Mesodermal cell (in vitro differentiated cells): Measurements from ENCODE around the gene NOVA2.

Experiments used
- H3K27ac ChIP-seq: 2 replicates; pipeline ENCODE4 v1.7.0; 2013; ENCODE audit warnings: mild to moderate bottlenecking, low read depth, low read length, moderate library complexity; ENCODE audit not compliant: severe bottlenecking
- H3K36me3 ChIP-seq: 2 replicates; pipeline ENCODE4 v1.7.1; 2013; ENCODE audit warnings: mild to moderate bottlenecking, low read length, moderate library complexity; ENCODE audit not compliant: control insufficient read depth, insufficient read depth
- H3K4me1 ChIP-seq: one replicate; pipeline ENCODE4 v1.7.1; 2013; ENCODE audit warnings: mild to moderate bottlenecking, low read length; ENCODE audit not compliant: insufficient read depth, control insufficient read depth, poor library complexity, severe bottlenecking
- H3K4me3 ChIP-seq: 2 replicates; pipeline ENCODE4 v1.7.0; 2013; ENCODE audit warnings: low read length, control low read depth, mild to moderate bottlenecking; ENCODE audit not compliant: insufficient read depth, poor library complexity, severe bottlenecking; ENCODE audit errors: extremely low read depth
- H3K9me3 ChIP-seq: 2 replicates; pipeline ENCODE4 v1.7.1; 2013; ENCODE audit warnings: mild to moderate bottlenecking, low read length, moderate library complexity; ENCODE audit not compliant: control insufficient read depth
- WGBS, 2 experiments: methylation state at CpG; one replicate each; pipeline ENCODE4 v1.1.5; 2013; ENCODE audit warnings: missing lambda C conversion rate in 2 of 2; ENCODE audit not compliant: insufficient coverage in 2 of 2; 5-methylcytosine and 5-hydroxymethylcytosine counted together

The NOVA2 gene

DNA sequence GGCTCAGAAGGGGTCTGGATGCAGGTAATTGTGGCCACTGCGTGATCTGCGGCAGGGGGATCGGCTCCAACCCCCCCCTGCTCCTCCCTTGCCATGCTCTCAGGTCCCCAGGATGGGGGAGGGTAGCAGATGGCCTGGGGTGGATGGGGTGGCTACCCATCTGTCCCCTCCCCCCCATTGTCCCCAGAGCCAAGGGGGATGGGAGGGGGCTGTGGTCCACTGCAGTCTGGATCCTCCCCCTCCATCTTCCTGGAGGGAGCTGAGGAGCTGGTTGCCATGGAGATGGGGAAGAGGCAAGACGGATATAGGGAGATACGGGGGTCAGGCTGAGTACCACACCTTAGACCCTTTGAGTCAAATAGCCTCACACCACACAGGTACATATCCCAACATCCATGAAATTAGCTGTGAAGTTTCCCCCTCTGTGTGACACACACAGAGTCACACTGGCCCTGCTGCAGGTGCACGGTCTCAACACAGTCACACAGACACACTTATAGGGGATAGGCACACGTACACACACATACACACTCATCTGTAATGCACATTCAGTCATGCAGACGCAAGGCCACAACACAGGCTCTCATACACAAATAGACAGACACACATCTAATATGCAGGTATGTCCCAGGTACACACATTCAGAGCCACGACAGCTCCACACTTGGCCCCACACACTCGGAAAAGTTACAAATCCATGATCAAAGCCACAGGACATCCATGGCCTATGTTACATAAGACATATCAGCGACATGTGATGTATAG, 1.8 kb upstream of the NOVA2 start:
- Histone ChIP-seq H3K4me3 (no peak overlapping the region), H3K27ac (no peak overlapping the region), H3K36me3 (no peaks in the 10 kb centered on the region), H3K9me3 (no peaks in the 10 kb centered on the region), H3K4me1 (no peaks in the 10 kb centered on the region)
- WGBS, 2 experiments: 75 to 96% methylated on average over 5 to 8 of the region's 11 CpGs

GRCh38 chr19:45972947-45973540, 621 bp downstream of the NOVA2 start:
- no peaks in the 10 kb centered on the region for H3K9me3 ChIP-seq
- no peaks in the 10 kb centered on the region for H3K36me3 ChIP-seq
- peak overlapping the region; percentile 33 for H3K4me3 ChIP-seq
- H3K27ac ChIP-seq: no peak overlapping the region
- no peaks in the 10 kb centered on the region for H3K4me1 ChIP-seq
- whole genome bisulfite sequencing, 2 experiments: 0 to 4% methylated on average over 9 to 10 of the region's 54 CpGs

DNA sequence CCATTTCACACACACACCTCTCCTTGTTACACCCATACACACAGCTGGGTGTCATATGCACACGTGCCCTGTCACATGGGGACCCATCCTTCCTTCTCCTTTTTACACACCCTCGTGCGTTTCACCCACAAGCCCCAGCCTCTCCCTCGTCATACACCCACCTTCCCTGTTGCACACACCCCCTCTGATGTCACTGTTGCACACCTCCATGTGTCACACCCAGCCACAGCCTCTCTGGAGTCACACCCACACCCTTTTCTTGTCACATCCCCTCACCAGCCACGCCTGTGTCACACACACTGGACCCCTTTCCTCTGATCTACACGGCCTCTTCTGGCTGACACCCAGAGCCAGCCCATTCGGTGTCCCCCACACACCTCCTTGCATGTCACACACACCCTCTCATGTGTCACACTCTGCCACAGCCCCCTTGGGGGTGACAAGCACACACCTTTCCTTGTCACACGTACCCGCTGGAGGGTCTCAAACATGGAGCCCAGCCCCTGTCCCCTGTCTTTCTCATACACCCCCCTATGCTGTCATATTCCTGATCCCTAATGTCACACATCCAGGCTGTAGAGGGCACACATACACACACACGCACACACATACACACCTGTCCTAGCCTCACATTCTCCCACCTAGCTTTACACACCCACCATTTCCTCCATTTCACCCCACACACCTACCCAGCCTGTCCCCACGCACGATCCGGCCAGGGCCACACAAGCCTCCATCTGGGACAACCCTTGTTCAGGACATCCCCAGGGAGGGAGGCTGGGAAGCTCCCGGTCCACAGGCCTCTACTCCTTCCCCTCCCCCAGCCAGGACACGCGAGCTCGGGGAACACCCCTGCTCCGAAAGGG, 1.4 kb downstream of the NOVA2 start:
- 58 to 65% methylated on average over 10 to 13 of the region's 18 CpGs for WGBS, 2 experiments
- Histone ChIP-seq H3K9me3 (no peaks in the 10 kb centered on the region), H3K27ac (no peak overlapping the region), H3K36me3 (no peaks in the 10 kb centered on the region), H3K4me1 (no peaks in the 10 kb centered on the region), H3K4me3 (peak overlapping the region; percentile 33)

GRCh38 chr19:45971260-45971902, 2.3 kb downstream of the NOVA2 start:
- WGBS, 2 experiments: 48 to 52% methylated on average over 3 to 7 of the region's 11 CpGs
- Histone ChIP-seq H3K4me1 (no peaks in the 10 kb centered on the region), H3K36me3 (no peaks in the 10 kb centered on the region), H3K4me3 (no peak overlapping the region), H3K9me3 (no peaks in the 10 kb centered on the region), H3K27ac (no peak overlapping the region)

DNA sequence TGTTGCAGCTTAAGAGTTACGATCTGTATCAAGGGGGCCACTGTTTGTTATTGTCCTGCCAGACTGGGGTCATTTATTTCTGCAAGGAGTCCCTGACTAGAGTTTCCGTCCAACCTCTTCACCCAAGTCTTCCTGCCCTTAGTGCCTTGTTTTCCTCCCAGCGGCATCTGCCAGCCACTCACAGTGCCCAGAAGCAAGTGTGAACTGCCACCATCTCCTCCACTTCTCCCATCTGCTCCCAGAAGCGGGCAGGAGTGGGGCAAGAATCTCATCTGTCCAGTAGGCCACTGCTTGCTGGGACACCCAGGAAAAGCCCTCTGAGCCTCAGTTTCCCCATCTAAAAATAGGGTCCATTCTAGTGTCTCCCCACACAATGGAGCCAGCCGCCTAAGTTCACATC, 4.0 kb downstream of the NOVA2 start:
- H3K4me3 ChIP-seq: no peak overlapping the region
- no peaks in the 10 kb centered on the region for H3K4me1 ChIP-seq
- no peaks in the 10 kb centered on the region for H3K9me3 ChIP-seq
- H3K27ac ChIP-seq: no peak overlapping the region
- 92 to 96% methylated on average over 3 to 5 of the region's 5 CpGs for WGBS, 2 experiments
- no peaks in the 10 kb centered on the region for H3K36me3 ChIP-seq

DNA sequence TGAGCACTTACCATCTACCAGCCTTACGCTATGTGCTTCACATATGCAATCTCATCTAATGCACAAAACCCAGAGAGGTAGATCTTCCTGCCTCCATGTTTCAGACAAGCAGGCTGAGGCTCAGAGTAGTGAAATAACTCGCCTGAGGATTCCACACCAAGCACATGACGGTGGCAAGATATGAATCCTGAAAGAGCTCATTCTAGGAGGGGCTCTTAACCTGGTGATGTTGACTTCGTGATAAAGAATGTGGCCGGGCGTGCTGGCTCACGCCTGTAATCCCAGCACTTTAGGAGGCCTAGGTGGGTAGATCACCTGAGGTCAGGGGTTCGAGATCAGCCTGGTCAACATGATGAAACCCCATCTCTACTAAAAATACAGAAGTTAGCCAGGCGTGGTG, 5.0 kb downstream of the NOVA2 start:
- 87 to 98% methylated on average over 5 to 7 of the region's 9 CpGs for WGBS, 2 experiments
- H3K27ac ChIP-seq: no peak overlapping the region
- no peak overlapping the region for H3K4me3 ChIP-seq
- H3K9me3 ChIP-seq: no peaks in the 10 kb centered on the region
- no peaks in the 10 kb centered on the region for H3K36me3 ChIP-seq
- no peaks in the 10 kb centered on the region for H3K4me1 ChIP-seq

GRCh38 chr19:45967246-45967645, 6.4 kb downstream of the NOVA2 start:
- Histone ChIP-seq H3K36me3 (no peaks in the 10 kb centered on the region), H3K4me3 (no peak overlapping the region), H3K27ac (no peak overlapping the region), H3K4me1 (no peaks in the 10 kb centered on the region), H3K9me3 (no peaks in the 10 kb centered on the region)
- 75 to 89% methylated on average over 7 of the region's 7 CpGs for WGBS, 2 experiments

DNA sequence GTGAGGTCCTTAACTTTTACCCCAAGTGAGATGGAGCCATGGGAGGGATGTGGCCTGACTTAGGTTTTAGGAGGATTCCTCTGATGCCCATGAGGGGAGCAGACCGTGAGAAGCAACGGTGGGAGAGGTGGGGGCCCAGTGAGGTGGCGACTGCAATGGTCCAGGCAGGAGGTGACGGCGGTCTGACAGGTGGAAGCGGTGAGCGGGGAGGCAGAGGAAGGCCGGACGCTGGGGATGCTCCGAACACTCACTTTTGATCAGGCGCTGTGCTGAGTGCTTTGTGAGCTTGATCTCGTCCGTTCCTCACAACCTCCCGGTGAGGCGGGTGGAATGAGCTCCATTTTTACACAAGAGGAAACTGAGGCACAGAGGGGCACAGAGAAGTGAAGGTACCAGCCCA, 11.6 kb downstream of the NOVA2 start:
- Histone ChIP-seq H3K9me3 (no peaks in the 10 kb centered on the region), H3K36me3 (no peaks in the 10 kb centered on the region), H3K4me3 (no peak overlapping the region), H3K4me1 (peaks cover 17% of the 10 kb centered on the region), H3K27ac (no peak overlapping the region)
- 87 to 91% methylated on average over 15 of the region's 15 CpGs for WGBS, 2 experiments

DNA sequence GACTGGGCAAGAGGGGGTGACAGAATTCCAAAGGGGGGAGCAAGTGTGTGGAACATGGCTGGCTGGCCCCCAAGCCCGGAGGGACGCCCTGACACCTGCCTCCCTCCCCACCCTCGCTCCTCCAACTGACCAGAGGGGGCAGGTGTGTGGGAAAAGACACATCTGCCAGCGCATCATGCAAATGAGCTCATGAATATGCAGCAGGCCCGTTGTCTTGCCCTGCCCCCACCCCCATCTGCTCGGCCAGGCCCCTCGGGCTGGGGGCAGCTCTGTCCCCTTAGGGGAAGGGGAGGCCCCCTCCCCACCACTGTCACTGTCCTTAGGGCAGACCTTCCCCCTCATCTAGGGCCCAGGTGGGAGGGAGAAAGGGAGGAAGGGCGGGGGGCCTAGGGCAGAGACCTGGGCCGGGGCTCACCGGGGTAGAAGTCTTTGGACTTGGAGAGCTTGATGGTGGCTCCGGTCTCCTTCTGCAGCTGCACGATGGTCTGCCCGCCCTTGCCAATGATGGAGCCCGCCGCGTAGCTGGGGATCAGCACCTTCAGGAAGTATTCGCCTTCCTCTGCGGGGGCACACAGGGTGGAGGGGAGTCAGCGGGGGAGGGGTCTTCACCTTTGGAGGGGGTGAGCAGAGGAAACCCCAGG, 12.9 kb downstream of the NOVA2 start:
- peaks cover 23% of the 10 kb centered on the region for H3K4me1 ChIP-seq
- no peaks in the 10 kb centered on the region for H3K9me3 ChIP-seq
- no peak overlapping the region for H3K27ac ChIP-seq
- 47 to 48% methylated on average over 3 to 14 of the region's 19 CpGs for WGBS, 2 experiments
- no peaks in the 10 kb centered on the region for H3K36me3 ChIP-seq
- no peak overlapping the region for H3K4me3 ChIP-seq

- 78 to 79% methylated on average over 8 of the region's 8 CpGs for WGBS, 2 experiments
Observed at GRCh38 chr19:45959517-45960025, 14.1 kb downstream of the NOVA2 start.

More at GRCh38 chr19:45959517-45960025, 14.1 kb downstream of the NOVA2 start:
- H3K4me1 ChIP-seq: peaks cover 24% of the 10 kb centered on the region
- no peaks in the 10 kb centered on the region for H3K9me3 ChIP-seq
- no peak overlapping the region for H3K27ac ChIP-seq
- no peaks in the 10 kb centered on the region for H3K36me3 ChIP-seq
- H3K4me3 ChIP-seq: no peak overlapping the region
